ENCODE data around the gene UFD1. TPM values are rescaled to one million over a fixed set of nuclear protein-coding genes. Genes with fewer than 3 reads are reported as not detected.

The UFD1 gene
- total and polyA plus RNA-seq, 2 of the 13 experiments (the other 11 are each of a cell fraction or from before 2014, with no cell fraction given) = 47.9 to 51.1 TPM

- TF ChIP-seq ADNP (CRISPR knock-in tag; IDR thresholded peaks at IDR 0.05) (no peak), YY1 (IDR thresholded peaks at IDR 0.05; ENCODE audit: insufficient read depth, insufficient replicate concordance, low read depth, low read length) (no peak), ELK4 (CRISPR knock-in tag; IDR thresholded peaks at IDR 0.05; ENCODE audit: borderline replicate concordance) (no peak), ZNF207 (IDR thresholded peaks at IDR 0.05; ENCODE audit: borderline replicate concordance) (no peak), THRA (CRISPR knock-in tag; IDR thresholded peaks at IDR 0.05; ENCODE audit: borderline replicate concordance) (no peak), MIER2 (CRISPR knock-in tag; IDR thresholded peaks at IDR 0.05) (no peak), ZNF280B (CRISPR knock-in tag; IDR thresholded peaks at IDR 0.05; ENCODE audit: borderline replicate concordance) (no peak), ZNF572 (CRISPR knock-in tag; IDR thresholded peaks at IDR 0.05) (no peak), ZNF513 (CRISPR knock-in tag; conservative IDR thresholded peaks at IDR 0.05) (no peak), NBN (conservative IDR thresholded peaks at IDR 0.05) (no peak), SNAPC2 (CRISPR knock-in tag; IDR thresholded peaks at IDR 0.05) (0 out of 2 replicates have a peak, but pooled peaks have one; percentile 15), EZH2 (conservative IDR thresholded peaks at IDR 0.05; ENCODE audit: low read depth, low read length) (no peak), ZNF841 (CRISPR knock-in tag; IDR thresholded peaks at IDR 0.05; ENCODE audit: borderline replicate concordance) (no peak), JDP2 (CRISPR knock-in tag; IDR thresholded peaks at IDR 0.05; ENCODE audit: borderline replicate concordance) (no peak), PCBP2 (optimal IDR thresholded peaks at IDR 0.05; ENCODE audit: low read depth, low read length, poor library complexity, severe bottlenecking) (no peak), ZNF230 (CRISPR knock-in tag; IDR thresholded peaks at IDR 0.05) (no peak), ZNF225 (CRISPR knock-in tag; IDR thresholded peaks at IDR 0.05) (0 out of 2 replicates have a peak, but pooled peaks have one; percentile 4), EP300 (IDR thresholded peaks at IDR 0.05; ENCODE audit: low read depth in 2 of 2, low read length in 2 of 2) (no peak), EP300 (CRISPR knock-in tag; IDR thresholded peaks at IDR 0.05; ENCODE audit: borderline replicate concordance) (no peak), ATF1 (CRISPR knock-in tag; IDR thresholded peaks at IDR 0.05) (no peak), ISX (CRISPR knock-in tag; conservative IDR thresholded peaks at IDR 0.05) (no peak)
- TF ChIP-seq, protein P1, sequence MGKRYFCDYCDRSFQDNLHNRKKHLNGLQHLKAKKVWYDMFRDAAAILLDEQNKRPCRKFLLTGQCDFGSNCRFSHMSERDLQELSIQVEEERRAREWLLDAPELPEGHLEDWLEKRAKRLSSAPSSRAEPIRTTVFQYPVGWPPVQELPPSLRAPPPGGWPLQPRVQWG (CRISPR knock-in tag; IDR thresholded peaks at IDR 0.05; ENCODE audit: borderline replicate concordance, low read depth) = no peak
- TF ChIP-seq, protein P2, sequence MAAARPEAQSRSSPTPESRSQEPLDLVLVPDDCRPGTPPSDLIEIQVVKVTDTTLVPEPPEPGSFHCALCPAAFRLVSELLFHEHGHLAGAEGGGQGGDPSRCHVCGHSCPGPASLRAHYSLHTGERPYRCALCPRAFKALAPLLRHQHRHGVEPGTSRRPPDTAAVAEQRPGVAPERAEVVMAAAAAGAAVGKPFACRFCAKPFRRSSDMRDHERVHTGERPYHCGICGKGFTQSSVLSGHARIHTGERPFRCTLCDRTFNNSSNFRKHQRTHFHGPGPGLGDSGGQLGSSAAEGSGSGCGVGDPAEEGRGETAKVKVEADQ (CRISPR knock-in tag; IDR thresholded peaks at IDR 0.05; ENCODE audit: borderline replicate concordance) = no peak
- TF ChIP-seq, protein P3, sequence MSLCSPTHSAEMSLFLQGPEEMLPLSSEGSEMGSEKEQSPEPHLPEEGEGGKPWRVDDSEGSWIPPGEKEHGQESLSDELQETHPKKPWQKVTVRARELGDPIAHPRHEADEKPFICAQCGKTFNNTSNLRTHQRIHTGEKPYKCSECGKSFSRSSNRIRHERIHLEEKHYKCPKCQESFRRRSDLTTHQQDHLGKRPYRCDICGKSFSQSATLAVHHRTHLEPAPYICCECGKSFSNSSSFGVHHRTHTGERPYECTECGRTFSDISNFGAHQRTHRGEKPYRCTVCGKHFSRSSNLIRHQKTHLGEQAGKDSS (CRISPR knock-in tag; IDR thresholded peaks at IDR 0.05; ENCODE audit: borderline replicate concordance, low read depth) = no peak
Observed at GRCh38 chr22:19480173-19480568, 1.2 kb upstream of the UFD1 start (continued).

Measured in HepG2 (cell line).